Stimulated activated CD4-positive, alpha-beta T cell treated with anti-CD3 and anti-CD28 coated beads, Interleukin-4, amount 100 ng/mL, for 1 hour (primary cell): ENCODE measurements around the gene RNU7-1.

Experiments used
- DNase-seq: peaks from one replicate; pipeline ENCODE4 v3.0.0-alpha.2; 2020

The RNU7-1 gene

DNA sequence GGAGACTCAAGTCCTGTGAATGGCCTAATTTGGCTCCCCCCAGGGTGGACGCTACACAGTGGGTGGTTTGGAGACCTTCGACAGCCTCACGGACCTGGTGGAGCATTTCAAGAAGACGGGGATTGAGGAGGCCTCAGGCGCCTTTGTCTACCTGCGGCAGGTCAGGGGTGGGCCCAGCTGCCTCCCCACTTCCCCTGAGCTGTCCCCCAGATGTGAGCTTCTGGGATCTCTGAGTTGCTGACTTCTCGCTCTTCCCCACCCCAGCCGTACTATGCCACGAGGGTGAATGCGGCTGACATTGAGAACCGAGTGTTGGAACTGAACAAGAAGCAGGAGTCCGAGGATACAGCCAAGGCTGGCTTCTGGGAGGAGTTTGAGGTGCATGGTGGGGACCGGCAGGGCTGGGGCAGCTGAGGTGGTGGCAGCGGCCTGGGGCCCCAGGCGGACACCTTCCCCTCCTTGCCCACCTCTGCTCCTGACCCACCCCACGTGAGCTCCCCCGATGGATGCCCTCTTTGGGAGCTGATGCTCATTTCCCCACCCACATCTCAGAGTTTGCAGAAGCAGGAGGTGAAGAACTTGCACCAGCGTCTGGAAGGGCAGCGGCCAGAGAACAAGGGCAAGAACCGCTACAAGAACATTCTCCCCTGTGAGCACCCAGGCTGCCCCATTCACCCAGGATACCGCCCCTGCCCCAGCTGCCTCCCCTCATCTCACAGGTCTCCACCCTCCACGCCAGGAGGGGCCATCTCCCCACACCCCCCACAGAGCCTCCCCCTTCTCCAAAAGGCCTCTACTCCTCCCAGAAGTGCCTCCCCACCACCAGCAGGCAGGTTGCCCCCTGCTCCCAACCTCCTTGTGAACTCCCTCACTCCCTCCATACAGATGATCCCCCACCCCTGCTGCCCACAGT lies 11.7 kb downstream of the RNU7-1 start:
- no peak for DNase-seq

DNA sequence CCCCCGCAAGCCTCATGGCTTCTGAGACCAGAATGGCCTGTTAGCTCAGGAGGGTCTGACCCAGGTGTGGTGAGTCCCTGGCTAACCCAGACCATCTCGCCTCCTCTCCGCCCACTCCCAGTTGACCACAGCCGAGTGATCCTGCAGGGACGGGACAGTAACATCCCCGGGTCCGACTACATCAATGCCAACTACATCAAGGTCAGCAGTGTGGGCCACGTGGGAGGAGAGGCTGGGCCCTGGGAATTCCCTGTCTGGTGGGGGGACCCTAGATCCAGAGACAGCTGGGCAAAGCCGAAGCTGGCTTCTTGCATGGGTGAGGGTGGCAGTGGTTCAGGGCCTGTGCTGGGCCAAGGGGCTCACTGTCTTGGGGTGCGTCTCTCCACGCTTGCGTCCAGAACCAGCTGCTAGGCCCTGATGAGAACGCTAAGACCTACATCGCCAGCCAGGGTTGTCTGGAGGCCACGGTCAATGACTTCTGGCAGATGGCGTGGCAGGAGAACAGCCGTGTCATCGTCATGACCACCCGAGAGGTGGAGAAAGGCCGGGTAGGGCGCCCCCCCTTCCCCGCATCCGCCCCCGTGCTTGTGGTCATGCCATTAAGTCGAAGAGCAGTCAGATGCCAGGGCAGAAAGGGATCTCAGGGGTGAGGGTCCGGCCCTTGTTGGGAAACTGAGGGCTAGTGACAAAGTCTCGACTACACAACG lies 12.6 kb downstream of the RNU7-1 start:
- DNase-seq, result no peak

DNA sequence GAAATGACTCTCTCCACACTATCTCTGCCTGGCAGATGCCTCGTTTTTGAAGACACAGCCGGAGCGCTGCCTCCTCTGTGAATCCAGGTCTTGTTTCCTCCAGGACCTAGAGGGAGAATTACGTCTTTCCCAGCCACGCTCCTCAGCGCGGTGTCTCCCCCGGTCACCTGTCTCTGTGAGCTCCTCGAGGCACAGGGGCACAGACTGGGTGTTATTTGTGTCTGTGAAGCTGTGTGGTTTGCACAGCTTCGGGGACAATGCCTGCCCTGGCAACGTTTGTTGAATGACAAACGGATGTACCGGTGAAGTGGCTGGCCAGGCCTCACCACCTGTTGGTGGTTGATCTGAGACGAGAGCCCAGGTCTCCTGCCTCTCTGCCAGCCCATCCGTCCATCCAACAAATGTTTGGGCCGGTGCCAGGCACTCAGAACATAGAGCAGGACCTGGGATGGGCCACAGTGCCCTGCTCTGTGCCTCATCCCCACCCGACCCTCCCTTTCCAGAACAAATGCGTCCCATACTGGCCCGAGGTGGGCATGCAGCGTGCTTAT lies 13.6 kb downstream of the RNU7-1 start:
- no peak for DNase-seq

DNA sequence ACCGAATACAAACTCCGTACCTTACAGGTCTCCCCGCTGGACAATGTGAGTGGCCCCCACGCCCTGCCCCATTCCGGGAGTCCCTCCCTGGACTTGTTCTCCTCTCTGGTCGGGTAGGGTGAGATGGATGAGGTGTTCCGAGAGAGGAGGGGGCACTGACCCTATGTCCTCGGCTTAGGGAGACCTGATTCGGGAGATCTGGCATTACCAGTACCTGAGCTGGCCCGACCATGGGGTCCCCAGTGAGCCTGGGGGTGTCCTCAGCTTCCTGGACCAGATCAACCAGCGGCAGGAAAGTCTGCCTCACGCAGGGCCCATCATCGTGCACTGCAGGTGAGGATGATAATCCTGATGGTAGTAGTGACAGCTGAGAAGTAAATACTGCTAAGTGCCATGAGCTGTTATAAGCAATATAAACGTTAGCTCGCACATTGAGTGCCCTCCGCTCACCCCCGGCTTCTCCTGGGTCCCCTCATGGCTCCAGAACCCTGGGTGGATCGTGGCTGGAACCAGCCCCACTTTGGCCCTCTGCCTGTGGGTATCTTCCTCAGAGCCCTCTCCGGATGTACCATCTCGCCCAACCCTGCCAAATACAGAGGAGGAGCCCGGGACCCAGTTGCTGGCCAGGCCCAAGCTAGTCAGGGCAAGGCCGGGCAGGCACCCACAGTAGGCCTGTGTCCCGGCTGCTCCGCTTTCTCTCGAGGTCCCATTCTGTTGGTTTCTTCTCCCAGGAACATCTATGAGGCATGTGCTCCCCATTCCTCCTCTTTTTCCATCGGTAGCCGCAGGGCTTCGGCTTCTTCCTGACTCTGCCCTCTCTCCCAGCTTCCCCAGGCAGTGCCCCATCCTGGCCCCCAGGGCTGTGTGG lies 14.4 kb downstream of the RNU7-1 start:
- DNase-seq, result no peak

DNA sequence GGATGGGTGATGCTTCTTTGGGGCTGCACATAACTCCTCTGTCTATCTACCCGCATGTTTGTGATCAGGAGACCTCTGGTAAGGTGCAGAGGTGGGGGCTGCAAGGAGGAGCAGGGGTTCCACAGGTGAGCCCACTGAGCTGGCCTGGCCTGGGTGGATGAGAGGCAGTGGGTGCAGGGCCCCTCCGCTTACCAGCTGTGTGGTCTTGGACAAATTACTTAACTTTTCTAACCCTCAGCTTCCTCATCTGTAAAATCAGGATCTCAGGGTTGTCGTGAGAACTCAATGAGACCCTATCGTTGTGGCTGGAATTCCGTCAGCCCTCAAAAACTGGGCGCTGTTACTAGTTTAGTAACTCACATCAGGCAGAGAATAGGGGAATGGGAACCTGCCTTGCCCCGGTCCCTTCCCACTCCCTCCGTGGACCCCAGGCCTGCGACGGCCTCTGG lies 15.0 kb downstream of the RNU7-1 start:
- no peak for DNase-seq

DNA sequence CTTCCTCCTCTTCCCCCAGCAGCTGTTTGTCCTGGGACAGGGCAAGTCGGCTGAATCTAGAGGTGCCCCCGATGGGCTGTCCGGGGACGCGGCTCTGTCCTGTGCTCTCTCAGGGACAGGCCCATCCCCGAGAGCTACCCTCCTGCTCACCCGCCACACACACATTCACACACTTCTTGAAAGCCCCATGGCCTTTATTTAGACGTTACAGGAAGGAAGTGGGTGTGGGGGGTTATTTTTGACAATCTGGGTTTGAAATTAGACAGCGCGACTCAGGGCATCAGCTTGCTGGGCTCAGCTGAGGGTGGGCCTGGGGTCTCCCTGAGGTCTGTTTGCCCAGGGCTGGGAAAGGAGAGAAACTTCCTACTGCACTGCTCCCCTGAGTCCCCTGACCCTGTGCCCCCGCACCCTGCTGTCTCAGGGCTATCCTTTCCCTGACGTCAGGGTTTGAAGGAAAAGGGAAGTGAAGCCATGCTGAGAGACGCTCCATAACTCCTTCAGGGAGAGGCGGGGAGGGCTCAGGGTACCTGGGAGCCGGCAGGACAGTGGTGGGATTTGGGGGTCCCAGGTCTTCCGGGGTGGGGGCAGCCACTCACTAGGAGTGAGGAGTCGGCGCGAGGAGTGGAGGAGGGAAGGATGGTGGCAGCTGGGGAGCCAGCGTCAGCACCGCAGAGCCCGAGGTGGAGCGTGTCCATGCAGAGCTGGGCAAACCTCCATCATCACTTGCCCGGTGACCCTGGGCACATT lies 15.6 kb downstream of the RNU7-1 start:
- DNase-seq, result peak; percentile 66

DNA sequence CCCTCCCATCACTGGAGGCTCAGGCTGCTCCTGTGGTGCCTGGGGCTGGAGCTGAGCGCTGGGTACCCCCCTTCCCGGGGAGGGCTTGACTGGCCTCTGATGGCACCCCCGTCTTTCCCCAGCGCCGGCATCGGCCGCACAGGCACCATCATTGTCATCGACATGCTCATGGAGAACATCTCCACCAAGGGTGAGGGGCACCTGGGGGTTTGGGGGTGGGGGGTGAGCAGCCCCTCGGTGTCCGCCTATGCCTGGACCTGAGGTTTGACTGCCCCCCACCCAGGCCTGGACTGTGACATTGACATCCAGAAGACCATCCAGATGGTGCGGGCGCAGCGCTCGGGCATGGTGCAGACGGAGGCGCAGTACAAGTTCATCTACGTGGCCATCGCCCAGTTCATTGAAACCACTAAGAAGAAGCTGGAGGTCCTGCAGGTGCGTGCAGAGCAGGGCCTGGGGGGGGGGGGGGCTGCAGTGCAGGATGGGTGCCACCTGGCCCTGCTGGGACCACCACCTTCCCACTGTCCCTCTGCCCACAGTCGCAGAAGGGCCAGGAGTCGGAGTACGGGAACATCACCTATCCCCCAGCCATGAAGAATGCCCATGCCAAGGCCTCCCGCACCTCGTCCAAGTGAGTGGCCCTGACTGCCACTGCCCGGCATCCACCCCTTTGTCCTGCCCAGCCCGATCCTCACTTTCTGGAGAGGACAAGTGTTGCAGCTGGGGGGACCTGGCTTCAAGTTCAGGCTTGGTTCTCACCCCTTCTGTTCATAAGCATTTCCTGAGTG lies 16.4 kb downstream of the RNU7-1 start:
- no peak for DNase-seq

DNA sequence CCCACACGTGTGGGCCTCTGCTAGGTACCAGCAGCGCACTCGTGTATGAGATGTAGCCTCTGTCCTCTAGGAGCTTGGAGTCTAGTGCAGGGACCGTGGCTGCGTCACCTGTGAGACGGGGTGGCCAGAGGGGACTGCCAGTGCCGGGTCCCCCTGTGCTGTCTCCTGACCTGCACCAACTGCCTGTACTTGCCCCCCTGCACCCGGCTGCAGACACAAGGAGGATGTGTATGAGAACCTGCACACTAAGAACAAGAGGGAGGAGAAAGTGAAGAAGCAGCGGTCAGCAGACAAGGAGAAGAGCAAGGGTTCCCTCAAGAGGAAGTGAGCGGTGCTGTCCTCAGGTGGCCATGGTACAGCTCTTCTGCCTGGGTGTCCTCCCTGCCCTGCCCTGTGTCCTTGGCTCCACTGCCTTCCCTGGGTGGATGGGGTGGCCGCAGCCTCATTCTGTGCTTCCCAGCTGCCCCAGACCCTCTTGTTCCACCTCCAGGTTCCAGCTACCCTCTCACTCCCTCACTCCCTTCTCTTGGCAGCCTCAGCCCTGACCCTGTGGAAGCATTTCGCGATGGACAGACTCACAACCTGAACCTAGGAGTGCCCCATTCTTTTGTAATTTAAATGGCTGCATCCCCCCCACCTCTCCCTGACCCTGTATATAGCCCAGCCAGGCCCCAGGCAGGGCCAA lies 17.1 kb downstream of the RNU7-1 start:
- no peak for DNase-seq

DNA sequence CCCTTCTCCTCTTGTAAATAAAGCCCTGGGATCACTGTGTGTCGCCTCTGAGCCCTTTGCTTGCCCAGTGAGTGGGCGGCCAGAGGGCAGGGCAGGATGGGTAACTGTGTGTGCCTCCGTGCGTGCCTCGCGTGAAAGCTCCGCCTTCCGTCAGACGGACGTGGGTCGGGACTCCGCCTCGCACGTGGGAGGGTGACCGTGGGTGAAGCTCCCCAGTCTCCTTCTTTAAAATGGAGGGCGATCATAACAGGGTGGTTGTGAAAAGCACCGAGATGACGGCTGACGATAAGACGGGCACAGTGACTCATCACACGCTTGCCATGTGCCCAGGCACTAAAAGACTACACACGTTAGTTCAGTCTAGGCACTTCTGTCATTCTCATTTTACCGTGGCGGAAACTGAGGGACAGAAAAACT lies 17.7 kb downstream of the RNU7-1 start:
- peak; percentile 95 for DNase-seq

DNA sequence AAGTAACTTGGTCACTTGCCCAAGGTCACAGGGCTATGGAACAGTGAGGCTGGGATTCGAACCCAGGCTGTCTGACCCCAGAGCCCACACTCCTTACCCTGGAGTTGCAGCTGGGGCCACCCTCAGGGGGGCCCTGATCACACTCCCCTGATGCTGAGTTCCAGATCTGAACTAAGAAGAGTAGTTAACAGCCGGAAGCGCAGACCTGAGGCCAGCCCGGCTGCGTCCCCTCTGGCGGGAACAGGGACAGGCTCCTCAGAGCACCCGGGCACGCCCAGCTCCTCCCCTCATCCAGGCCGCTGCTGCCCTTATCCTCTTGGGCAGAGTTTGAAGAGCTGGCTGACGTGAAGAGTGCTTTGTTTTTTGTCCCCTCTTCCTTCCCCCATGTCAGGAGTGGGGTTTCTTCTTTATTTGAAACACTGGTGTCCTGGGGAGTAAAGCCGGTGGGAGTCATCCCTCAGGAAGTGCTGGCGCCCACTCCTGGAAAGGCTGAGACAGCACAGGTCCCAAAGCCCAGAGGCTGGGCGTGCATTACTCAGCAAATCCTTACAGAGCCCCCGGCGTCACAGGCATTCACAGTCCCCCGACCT lies 18.2 kb downstream of the RNU7-1 start:
- DNase-seq, result peak; percentile 59

DNA sequence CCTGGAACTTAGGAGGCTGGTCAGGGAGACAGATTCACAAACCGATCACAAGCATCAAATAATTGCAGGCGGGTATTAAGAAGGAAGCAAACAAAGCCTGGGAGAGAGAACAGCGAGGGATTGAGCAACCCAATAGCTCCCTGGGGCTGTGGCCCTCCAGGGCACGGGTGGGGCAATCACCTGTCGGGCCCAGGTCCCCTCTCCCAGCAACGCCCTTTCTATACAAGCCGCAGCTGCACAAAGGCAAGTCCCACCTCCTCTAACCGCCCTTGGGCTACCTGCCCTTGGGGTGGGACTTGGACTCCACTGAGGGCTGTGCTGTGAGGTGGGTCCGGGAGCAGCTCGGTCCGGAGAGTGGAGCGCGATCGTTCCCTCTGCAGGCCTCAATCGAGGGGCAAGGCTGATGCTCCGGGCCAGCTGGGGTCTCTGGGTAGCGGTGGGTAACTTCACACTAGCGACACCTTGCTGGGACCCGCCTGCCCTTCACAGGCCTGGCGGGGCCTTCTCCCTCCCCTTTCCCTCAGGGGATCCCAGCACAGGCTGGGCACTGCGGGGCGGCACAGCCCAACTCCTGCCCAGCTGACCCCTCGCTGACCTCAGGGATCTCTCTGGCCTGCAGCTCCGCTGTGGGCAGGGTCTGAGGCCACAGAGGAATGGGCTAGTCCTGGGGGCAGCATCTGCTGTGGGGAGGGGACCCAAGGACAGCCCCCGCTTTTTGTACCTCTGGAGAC lies 18.8 kb downstream of the RNU7-1 start:
- DNase-seq, result no peak

DNA sequence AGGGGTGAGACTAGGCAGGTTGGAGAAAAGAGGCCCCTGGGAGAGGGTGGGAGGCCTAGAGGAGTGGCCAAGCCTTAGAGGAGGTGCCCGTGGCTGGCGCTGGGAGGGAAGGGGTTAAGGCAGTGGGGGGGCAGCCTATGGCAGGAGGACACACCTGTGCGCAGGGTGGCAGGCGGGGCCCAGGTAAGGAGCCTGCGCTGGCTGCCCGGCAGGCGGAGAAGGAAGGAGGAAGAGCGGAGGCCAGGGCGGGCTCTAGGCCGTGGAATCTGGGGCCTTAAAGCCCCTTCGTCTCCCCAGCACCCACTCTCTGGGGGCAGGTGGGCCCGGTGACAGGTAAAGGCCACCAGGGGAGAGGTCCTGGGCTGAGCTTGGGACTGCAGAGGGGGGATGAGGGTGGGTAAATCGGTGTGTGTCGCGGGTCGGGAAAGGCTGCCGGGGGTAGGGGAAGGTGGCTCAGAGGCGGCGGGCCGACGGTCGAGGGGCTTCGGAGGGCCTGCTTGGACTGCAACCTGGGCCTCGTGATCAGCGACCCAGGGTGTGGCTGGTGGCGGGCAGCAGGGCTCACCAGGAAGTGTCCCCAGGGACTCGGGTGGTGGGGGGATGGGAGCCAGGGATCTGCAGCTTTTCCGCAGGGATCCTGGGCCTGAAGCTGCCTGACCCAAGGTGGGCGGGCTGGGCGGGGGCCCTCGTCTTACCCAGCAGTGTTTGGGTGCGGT lies 19.6 kb downstream of the RNU7-1 start:
- no peak for DNase-seq

DNA sequence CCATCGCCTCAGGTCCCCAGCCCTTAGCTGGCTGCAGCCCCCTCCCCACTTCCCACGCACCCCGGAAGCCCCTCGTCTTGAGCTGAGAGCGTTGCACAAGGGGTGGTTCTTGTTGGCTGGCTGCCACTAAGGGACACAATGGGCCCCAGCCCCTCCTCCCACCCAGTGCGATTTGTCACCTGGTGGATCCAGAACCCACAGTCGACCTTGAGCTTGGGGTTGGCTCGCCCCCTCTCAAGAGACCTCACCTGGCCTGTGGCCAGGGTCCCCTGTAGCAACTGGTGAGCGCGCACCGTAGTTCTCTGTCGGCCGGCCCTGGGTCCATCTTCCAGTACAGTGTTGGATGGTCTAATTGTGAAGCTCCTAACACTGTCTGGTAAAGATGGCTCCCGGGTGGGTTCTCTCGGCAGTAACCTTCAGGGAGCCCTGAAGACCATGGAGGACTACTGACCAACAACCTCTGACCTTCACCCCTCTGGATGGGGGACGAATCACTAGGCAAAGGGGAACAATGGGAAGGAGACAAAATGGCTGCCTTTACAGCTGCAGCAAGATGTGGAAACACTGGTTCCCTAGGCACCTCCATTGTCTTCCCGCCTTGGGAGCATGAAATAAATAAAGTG lies 20.3 kb downstream of the RNU7-1 start:
- no peak for DNase-seq

DNA sequence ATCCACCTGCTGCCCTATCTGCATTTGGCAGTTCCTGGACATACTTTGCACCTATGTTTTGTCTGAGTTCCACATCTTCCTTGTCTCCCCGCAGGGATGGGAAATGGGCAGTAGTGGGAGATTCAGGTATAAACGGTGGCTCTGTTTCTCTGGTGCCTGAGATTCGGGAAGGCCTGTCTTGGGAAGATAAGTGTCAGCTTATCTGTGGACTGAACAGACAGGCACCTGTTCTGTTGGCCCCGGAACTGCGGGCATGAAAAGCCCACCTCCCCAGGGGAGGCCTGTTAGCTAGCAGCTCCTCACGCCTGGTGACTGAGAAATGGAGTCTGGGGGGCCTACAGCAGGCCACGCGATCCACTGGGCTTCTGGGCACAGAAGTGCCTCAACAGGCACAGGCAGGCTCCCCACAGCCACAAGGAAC lies 21.0 kb downstream of the RNU7-1 start:
- no peak for DNase-seq

DNA sequence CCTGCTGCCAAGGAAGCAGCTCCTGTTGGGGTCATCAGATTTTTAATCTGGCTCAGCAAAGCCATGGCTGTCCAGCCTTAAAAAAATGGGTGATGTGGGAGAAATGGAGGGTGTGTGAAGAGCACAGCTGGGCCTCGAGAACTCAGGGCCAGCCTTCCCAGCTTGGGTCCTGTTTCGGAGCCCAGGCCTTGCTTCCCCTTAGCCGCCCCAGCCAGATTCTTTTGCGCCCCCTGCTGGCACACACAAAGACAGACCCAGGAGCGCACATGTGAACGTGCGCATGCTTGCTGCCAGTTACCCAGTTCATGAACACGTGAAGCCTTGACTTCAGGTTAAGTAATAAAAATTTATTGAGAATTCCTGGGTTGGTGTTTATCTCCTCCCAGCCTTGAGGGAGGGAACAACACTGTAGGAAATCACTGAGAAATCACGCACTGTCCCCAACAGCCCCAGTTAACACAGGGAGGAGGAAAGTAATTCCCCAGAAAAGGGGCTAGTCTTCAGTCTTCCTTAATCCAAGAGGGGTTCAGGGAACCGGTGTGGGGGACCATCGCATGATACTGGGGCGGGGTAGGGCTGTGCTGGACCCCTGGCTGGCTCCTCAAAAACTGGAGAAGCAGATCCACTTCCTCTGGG lies 21.5 kb downstream of the RNU7-1 start:
- DNase-seq, result peak; percentile 87

DNA sequence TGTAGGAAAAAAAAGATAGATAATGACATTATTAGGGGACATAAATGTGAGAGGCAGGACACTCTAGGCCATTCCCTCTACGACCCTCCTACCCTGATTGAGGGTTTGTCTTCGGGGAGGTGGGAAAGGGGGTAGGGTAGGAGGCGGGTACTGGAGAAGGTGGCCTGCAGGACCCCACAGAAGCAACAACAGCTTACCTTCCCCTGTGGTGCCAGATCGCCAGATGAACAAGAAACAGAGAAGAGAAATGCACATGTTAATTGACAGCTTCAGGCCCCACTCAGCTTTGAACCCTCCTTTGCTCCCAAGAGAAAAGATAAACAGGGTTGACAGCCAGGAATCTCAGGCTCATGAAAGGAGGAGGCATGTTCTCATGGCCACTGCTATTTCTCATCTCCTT lies 22.1 kb downstream of the RNU7-1 start:
- no peak for DNase-seq

DNA sequence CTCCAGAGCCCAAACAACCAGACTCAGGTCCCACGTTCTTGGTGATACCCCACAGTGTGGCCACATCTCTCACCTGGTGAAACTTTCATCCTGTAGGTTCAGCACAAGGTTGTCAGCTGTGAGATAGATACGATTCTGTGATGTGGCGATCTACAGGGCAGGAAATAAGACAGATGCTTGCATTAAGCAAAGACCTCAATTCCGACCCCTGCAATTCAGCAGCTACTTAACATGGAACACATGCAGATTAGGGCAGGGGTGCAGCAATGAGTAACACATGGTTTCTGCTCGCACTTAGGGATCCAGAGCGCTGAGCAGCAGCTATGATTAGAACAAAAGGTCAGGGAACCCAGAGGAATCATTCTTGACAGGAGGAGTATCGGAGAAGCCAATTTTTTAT lies 22.7 kb downstream of the RNU7-1 start:
- DNase-seq, result no peak

DNA sequence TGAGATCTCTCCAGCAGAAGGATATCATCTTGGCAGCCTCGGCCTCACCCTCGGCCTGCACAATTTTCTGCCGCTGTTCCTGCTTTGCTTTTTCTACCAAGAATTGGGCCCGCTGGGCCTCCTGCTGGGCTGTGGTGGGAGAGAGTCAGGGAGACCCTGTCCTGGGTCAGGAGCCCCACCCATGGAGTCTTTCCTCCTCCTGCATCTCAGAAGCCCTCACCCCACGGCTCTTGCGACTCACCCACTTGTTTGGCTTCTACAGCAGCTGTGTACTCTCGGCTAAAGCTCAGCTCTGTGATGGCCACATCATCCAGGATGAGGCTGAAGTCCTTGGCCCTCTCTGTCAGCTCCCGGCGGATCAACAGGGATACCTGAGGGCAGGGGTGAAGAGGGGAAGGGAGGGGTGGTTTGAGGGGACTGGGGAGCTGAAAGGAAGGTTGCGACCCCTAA lies 24.1 kb downstream of the RNU7-1 start:
- DNase-seq, result no peak
